IPS-15b (cell line): ENCODE data around the gene LRRC59.

Experiments
- H3K27me3 ChIP-seq: one replicate; pipeline ENCODE4 v1.6.1; 2013; ENCODE audit warnings: low read length; ENCODE audit not compliant: control insufficient read depth, insufficient read depth
- H3K36me3 ChIP-seq: one replicate; pipeline ENCODE4 v1.6.1; 2013; ENCODE audit warnings: low read length; ENCODE audit not compliant: control insufficient read depth, insufficient read depth
- H3K4me1 ChIP-seq: one replicate; pipeline ENCODE4 v1.6.1; 2013; ENCODE audit warnings: mild to moderate bottlenecking, low read length; ENCODE audit not compliant: control insufficient read depth, insufficient read depth
- H3K4me3 ChIP-seq: one replicate; pipeline ENCODE4 v1.5.1; 2013; ENCODE audit warnings: low read depth, low read length
- H3K9ac ChIP-seq: one replicate; pipeline ENCODE4 v1.6.1; 2013; ENCODE audit warnings: low read depth, mild to moderate bottlenecking, low read length
- H3K9me3 ChIP-seq: one replicate; pipeline ENCODE4 v1.6.1; 2013; ENCODE audit warnings: mild to moderate bottlenecking, low read length; ENCODE audit not compliant: control insufficient read depth, insufficient read depth

Gene LRRC59

DNA sequence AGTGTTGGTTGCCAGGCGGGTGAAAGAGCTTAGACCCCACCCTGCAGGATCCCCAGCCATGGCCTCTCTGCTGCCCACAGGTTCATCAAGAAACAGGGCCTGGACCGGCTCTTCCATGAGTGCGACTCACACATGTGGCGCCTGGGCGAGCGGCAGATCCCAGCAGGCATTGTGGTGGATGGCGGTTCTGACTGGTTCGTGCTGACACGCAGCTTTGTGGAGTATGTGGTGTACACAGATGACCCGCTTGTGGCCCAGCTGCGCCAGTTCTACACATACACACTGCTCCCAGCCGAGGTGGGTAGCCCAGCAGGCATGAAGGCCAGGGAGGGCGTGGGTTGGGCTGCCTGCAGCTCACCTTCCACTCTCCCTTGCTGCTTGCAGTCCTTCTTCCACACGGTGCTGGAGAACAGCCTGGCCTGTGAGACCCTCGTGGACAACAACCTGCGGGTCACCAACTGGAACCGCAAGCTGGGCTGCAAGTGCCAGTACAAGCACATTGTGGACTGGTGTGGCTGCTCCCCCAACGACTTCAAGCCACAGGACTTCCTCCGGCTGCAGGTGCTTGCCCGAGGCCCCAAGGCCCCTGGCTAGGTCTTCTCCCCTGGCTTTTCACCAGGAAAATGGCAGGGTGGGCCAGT lies 41.5 kb downstream of the LRRC59 start:
- H3K36me3 ChIP-seq: peaks cover 52% of the 10 kb centered on the region
- H3K27me3 ChIP-seq: no peaks in the 10 kb centered on the region
- H3K4me1 ChIP-seq: no peaks in the 10 kb centered on the region
- H3K9ac ChIP-seq: no peak overlapping the region
- H3K4me3 ChIP-seq: no peak overlapping the region
- H3K9me3 ChIP-seq: no peaks in the 10 kb centered on the region

DNA sequence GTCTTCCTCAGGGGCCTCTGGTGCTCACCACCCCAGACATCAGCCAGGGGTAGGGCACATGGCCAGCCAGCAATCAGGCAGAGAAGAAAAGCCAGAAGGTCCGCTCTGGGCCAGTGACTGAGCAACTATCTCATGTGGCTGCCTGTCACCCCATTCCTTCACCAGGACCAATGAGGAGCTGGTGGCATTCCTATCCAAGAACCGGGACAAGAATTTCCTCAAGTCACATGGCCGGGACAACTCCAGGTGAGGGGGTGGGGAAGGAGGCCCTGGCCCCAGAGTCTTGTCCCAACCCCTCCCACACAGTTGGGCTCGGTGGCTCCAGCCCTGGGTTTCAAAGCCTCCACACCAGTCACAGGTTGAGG lies 42.0 kb downstream of the LRRC59 start:
- H3K4me3 ChIP-seq: no peak overlapping the region
- H3K9me3 ChIP-seq: no peaks in the 10 kb centered on the region
- peaks cover 51% of the 10 kb centered on the region for H3K36me3 ChIP-seq
- no peak overlapping the region for H3K9ac ChIP-seq
- H3K27me3 ChIP-seq: no peaks in the 10 kb centered on the region
- no peaks in the 10 kb centered on the region for H3K4me1 ChIP-seq

DNA sequence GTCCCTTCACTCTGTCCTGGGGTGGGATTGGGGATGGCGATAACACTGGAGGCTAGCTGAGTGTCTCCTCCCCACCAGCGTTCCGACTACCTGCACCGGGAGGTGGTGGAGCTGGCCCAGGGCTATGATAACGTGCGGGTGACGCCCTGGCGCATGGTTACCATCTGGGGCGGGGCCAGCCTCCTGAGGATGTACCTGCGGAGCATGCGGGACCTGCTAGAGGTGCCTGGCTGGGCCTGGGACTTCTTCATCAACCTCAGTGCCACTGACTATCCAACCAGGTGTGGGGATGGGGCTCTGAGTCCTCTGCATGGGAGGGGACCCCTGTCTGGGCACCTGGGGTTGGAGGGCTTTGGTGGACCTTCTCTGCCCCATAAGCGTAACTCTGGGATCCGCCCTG lies 42.5 kb downstream of the LRRC59 start:
- no peaks in the 10 kb centered on the region for H3K4me1 ChIP-seq
- no peak overlapping the region for H3K4me3 ChIP-seq
- H3K9me3 ChIP-seq: no peaks in the 10 kb centered on the region
- H3K27me3 ChIP-seq: no peaks in the 10 kb centered on the region
- no peak overlapping the region for H3K9ac ChIP-seq
- H3K36me3 ChIP-seq: peaks cover 49% of the 10 kb centered on the region

DNA sequence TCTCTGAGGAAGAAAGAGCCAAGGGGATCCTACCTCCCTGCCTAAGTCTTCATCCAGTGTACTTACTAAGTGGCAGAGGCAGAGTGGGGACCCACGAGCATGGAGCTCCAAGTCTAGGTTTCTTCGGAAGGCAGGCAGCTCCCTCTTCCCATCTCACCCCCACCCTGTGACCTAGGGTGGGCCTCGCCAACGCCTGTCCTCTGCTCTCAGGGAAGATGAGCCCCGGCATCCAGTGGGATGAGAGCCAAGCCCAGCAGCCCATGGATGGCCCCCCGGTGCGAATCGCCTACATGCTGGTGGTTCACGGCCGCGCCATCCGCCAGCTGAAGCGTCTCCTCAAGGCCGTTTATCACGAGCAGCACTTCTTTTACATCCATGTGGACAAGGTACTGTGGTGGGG lies 43.1 kb downstream of the LRRC59 start:
- H3K4me1 ChIP-seq: no peaks in the 10 kb centered on the region
- H3K36me3 ChIP-seq: peaks cover 47% of the 10 kb centered on the region
- H3K4me3 ChIP-seq: no peak overlapping the region
- H3K27me3 ChIP-seq: no peaks in the 10 kb centered on the region
- H3K9ac ChIP-seq: no peak overlapping the region
- H3K9me3 ChIP-seq: no peaks in the 10 kb centered on the region

DNA sequence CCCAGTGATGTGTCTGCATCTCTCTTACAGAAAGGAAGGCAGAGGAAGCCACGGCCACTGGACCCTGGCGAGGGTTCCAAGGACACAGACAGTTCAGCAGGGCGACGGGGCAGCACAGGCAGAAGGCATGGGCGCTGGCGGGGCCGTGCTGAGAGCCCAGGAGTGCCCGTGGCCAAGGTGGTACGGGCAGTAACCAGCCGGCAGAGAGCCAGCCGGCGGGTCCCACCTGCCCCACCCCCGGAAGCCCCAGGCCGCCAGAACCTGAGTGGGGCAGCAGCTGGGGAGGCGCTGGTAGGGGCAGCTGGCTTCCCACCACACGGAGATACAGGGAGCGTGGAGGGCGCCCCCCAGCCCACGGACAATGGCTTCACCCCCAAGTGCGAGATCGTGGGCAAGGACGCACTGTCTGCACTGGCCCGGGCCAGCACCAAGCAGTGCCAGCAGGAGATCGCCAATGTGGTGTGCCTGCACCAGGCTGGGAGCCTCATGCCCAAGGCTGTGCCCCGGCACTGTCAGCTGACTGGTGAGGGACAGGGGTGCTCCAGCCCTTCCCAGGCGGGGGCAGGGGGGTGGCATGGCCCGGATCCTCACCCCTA lies 43.6 kb downstream of the LRRC59 start:
- no peaks in the 10 kb centered on the region for H3K4me1 ChIP-seq
- peaks cover 45% of the 10 kb centered on the region for H3K36me3 ChIP-seq

DNA sequence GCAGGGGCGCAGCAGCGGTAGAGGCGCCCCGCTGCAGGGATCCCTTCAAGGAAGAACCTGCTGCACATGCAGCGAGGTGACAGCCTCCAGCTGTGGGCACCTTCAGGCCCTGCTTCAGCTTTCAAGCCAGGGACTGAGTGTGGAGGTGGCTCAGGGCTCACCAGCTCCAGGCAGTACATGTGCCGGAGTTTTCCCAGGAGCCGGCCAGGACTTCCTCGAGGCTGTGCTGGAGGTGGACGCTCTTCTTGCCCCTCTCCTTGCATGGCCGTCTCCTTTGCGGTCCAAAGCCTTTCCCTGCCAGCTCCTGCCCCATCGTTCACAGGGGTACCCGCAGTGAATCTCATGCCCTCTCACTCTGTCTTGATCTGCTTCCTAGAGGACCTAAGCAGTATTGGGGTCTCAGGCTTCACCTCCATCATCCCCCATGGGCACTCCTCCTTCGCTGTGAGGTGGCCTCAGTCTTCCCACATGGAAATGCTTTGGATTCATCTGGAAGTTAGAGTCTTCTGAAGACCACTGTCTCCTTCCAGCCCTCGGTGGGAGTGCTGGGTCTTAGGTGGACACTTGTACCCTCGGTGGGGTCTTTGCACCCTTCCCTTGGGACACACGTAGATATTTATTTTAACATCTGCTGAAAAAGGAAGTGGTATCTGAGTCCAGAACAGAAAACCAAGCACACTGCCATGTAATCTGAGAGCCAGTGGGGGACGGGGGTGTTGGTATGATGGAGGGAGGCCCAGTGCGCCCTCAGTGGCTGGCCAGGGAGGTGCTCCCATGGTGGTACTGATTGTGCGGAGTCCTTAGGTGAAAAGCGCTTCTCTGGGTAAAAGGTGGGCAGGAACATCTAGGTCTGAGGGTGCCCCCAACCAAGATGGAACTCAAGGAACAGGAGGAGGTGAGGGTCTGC lies 44.4 kb downstream of the LRRC59 start:
- no peak overlapping the region for H3K9ac ChIP-seq
- peaks cover 1% of the 10 kb centered on the region for H3K4me1 ChIP-seq
- H3K9me3 ChIP-seq: no peaks in the 10 kb centered on the region
- H3K27me3 ChIP-seq: no peaks in the 10 kb centered on the region
- H3K36me3 ChIP-seq: peaks cover 38% of the 10 kb centered on the region
- no peak overlapping the region for H3K4me3 ChIP-seq

More for the DNA sequence above, 43.6 kb downstream of the LRRC59 start:
- Histone ChIP-seq H3K9me3 (no peaks in the 10 kb centered on the region), H3K4me3 (no peak overlapping the region), H3K27me3 (no peaks in the 10 kb centered on the region), H3K9ac (no peak overlapping the region)

DNA sequence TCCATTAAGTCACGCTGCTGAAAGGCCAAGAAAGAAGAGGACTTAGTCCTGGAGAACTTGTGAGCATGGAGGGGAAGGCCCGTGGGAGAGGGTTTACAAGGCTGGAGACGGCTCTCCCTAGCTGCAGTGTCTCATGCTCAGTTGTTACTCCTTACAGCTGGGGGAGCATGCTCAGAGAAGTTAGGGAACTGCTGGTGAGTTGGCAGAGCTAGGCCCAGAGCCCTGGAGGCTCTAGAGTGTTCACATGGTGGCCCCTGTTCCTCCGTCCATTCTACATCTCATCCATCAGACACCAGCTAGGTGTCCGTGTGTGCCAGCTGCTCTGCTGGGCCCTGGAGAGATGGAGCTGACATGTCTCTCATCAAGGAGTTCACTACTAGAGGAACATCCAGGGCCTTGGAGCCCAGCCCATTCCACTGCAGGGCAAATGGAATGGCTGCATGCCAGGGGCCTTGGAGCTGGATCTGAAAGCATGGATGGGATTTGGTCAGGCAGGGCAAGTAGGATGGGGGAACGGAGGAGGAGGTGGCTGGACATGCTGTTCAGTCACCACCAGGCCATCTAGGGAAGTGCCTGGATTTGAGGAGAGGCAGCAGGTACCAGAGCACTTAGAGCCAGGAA lies 45.1 kb downstream of the LRRC59 start:
- Histone ChIP-seq H3K27me3 (no peaks in the 10 kb centered on the region), H3K9ac (no peak overlapping the region), H3K36me3 (peaks cover 33% of the 10 kb centered on the region), H3K4me1 (peaks cover 8% of the 10 kb centered on the region), H3K9me3 (no peaks in the 10 kb centered on the region), H3K4me3 (no peak overlapping the region)

DNA sequence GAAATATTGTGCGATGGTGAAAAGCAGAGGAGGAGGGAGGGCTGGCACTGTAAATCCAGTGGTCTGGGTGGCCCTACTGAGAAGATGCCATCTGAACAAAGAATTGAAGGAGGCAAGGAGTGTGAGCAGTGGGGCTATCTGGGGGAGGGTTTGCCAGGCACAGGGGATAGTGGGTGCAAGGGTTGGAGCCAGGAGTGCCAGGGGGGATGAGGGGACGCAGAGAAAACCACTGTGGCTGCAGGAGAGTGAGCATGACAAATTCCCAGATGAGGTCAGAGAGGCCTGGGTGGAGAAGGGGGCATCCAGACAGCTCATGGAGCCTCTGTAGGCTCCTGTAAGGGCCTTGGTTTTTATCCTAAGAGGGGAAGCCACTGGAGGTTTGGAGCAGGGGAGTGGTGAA lies 46.6 kb downstream of the LRRC59 start:
- Histone ChIP-seq H3K9me3 (no peaks in the 10 kb centered on the region), H3K27me3 (no peaks in the 10 kb centered on the region), H3K9ac (no peak overlapping the region), H3K36me3 (peaks cover 19% of the 10 kb centered on the region), H3K4me1 (peaks cover 8% of the 10 kb centered on the region), H3K4me3 (no peak overlapping the region)

DNA sequence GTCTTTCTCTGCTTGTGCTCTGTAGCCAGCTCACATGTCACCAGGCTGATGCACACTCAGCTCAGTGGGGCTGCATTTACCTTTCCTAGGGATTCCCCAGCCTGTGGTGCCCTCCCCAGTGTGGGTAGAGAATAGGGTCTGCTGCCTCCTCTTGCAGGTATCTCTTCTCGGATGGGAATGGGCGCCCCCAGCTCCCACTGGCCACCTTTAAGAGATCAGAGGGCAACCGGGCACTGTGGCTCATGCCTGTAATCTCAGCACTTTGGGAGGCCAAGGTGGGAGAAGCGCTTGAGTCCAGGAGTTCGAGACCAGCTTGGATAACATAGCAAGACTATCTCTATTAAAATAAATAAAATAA lies 48.1 kb downstream of the LRRC59 start:
- Histone ChIP-seq H3K9ac (no peak overlapping the region), H3K9me3 (no peaks in the 10 kb centered on the region), H3K36me3 (peaks cover 5% of the 10 kb centered on the region), H3K27me3 (peaks cover 10% of the 10 kb centered on the region), H3K4me1 (peaks cover 13% of the 10 kb centered on the region), H3K4me3 (no peak overlapping the region)

DNA sequence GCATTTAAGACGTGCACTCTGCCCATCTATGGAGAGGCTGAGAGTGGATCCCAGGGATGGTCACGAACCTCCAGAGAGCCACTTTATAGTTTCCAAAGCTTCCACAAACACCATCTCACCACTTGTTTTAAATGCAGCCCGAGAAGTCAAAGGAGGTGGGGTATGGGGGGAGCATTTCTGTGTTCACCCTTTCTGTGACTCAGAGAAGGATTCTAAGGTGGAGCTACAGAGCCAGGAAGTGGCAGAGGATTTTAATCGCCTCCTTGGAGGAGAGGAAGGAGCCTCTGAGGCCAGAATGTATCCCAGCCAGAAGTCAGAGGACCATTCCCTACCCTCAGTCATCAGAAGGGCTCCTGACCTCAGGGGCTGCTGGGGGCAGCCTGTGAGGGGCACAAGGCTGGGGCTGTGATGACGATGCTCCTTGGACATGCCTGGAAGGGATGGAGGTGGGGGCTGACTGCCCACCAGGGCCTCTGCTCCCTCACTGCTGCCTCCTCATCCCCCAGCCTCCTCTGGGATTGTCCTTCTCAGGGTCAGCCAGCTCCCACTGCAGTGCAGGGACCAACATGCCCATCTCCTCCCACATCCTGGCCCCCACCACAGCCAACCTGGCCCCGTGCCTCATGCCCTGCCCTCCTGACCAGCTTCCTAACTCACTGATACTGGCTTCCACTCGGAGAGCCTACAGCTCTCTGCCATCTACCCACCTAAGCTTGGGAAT lies 48.6 kb downstream of the LRRC59 start:
- Histone ChIP-seq H3K9ac (no peak overlapping the region), H3K4me1 (peaks cover 13% of the 10 kb centered on the region), H3K27me3 (peaks cover 10% of the 10 kb centered on the region), H3K36me3 (peaks cover 1% of the 10 kb centered on the region), H3K4me3 (no peak overlapping the region), H3K9me3 (no peaks in the 10 kb centered on the region)

DNA sequence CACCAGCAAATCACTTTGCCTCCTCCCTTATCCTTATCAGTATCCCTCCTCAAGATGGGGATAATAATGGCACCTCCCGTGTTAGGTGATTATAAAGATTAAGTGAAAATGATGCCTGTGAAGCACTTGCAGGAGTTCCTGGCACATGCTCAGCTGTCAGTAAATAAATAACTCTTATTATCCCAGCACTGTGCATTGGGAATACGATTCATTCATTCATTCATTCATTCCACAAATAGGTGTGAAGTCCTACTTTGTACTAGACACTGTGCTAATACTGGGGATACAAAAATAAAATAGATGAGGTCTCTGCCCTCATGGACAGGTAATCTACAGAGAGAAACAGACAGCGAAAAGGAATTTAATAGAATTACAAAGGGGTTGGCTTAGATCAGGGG lies 49.4 kb downstream of the LRRC59 start:
- no peak overlapping the region for H3K9ac ChIP-seq
- H3K36me3 ChIP-seq: no peaks in the 10 kb centered on the region
- peaks cover 10% of the 10 kb centered on the region for H3K27me3 ChIP-seq
- H3K4me3 ChIP-seq: peak overlapping the region; percentile 95
- no peaks in the 10 kb centered on the region for H3K9me3 ChIP-seq
- peaks cover 13% of the 10 kb centered on the region for H3K4me1 ChIP-seq
